ENCODE measurements around the gene TEKT1. TPM values are rescaled to one million over a fixed set of nuclear protein-coding genes. Genes with fewer than 3 reads are reported as not detected.

The TEKT1 gene
- total RNA-seq, 1 donor from 2014 or later: not detected

DNA sequence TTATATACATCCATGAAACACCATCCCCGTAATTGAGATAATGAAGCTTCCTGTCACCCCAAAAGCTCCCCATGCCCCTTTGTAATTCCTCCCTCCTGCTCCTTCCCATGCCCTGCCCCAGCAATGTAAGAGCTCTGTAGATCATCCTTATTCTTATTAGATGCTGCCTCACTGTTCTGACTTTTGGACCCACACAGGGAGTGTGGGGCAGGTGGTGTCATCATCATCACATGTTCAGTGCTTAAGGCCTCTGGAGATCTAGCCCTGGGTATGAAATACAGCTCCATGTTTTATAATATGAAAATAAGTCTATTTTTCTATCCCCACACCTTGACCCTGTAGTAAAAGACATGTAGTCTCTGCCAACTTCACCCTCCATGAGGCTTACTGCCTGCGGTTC lies 73.8 kb downstream of the TEKT1 start:
- DNase-seq (ENCODE audit: low spot score): no peak

DNA sequence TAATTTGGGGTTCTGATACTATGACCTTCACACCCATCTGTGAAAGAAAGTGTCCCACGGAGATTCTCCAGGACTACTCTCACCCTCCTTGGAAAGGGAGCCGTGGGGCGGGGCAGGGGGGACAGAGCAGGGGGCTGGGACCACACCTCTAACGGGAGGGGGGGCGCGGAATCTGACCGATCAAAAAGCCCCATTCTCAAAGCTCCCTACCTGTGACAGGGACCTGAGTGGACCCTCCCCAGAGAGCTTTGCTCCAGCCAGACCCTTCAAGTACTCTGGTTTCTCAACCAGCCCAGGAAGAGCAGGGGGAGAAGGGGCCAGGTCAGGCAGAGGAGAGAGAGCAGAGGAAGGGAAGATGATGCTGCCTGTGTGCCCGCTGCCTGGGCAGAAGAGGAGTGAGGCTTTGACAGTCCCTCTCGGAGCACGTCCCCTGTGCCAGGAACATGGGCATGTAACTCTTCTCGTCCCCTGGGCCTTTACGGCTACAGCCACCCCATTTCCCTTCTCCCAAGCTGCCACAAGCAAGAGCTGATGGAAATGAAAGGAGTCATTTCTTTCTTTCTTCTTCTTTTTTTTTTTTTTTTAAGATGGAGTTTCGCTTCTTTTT lies 75.0 kb downstream of the TEKT1 start:
- DNase-seq (ENCODE audit: low spot score): no peak

DNA sequence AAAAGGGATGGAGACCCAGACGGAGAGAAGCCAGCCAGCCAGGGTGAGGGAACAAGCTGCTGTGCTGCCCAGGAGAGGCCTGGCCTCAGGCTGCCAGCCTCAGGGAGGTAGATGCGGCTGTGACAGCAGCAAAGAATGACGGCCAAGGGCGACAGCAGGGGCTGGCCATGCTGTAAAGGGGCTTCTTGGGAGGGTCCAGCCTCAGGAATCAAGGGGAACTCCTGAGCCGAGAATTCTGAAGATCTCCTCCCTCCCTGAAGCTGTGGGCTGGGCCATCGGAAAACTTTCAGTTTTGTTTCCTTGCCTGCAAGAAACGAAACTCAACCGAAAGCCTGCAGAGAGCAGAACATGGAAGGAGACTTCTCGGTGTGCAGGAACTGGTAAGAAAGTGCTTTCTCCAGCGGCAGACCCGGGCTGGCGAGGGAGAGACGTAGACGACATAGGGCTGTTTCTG lies 75.8 kb downstream of the TEKT1 start, which contains the start of gene XAF1:
Gene XAF1, plus strand, starts transcription at position 316 of the 454 bp plus-strand sequence. Its CDS starts 33 bp downstream, at position 349.
- DNase-seq (ENCODE audit: low spot score): peak; percentile 42

DNA sequence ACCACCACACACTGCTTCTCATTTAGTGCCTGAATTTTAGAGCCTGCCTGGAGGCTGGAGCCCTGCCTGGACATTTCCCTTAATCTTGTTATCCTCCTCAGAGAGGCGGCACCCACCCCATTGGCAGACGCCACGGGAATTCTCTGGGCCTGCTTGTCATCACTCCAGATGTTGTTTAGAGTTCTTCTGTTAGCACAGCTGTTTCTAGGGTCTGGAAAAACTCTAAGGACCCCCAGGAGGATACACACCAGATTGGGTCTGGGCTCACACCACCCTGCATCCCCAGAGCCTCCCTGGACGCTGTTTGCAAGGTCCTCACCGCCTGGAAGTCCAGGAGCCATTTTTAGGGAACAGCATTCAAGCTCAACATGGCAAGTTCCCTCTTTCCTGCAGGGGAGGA lies 76.2 kb downstream of the TEKT1 start:
- DNase-seq (ENCODE audit: low spot score): peak; percentile 59

DNA sequence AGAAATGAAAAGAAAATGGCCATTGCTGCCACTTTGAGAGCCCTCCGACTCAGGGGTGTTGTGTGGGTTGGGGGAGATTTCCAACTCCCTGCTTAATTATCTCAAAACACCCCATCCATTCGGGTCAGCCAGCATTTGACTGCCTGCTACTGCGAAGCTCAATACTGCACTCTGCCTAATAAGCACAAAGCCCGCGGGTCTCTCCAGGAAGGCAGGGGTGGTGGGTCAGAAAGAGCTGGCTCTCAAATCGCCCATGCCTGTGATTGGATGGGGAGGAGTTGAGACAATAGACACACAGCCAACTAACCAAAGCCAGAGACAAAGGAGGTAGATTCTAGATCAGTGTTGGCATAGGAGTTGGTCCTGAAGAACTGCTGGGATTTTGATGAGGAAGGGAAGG lies 78.0 kb downstream of the TEKT1 start:
- no peak for DNase-seq (ENCODE audit: low spot score)

DNA sequence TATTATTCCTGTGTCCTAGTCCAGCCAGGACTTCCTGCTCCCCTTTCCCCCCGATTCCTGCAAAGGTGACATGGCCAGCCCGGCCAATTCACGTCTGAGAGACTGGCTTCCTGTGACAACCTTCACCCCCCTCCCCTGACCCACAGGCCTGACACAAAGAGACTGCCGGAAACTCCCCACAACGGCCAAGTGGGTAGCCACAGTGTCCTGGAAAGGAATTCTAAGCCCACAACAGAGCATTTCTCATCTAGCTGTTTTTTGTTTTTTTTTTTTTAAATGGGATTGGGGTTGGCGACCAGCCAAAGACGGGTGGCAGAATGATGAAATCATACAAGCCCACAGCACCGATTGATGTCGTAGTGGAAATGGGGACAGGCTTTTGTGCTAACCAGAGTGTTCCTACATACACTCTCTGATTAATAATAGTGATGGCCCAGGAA lies 78.5 kb downstream of the TEKT1 start:
- DNase-seq (ENCODE audit: low spot score): peak; percentile 40

DNA sequence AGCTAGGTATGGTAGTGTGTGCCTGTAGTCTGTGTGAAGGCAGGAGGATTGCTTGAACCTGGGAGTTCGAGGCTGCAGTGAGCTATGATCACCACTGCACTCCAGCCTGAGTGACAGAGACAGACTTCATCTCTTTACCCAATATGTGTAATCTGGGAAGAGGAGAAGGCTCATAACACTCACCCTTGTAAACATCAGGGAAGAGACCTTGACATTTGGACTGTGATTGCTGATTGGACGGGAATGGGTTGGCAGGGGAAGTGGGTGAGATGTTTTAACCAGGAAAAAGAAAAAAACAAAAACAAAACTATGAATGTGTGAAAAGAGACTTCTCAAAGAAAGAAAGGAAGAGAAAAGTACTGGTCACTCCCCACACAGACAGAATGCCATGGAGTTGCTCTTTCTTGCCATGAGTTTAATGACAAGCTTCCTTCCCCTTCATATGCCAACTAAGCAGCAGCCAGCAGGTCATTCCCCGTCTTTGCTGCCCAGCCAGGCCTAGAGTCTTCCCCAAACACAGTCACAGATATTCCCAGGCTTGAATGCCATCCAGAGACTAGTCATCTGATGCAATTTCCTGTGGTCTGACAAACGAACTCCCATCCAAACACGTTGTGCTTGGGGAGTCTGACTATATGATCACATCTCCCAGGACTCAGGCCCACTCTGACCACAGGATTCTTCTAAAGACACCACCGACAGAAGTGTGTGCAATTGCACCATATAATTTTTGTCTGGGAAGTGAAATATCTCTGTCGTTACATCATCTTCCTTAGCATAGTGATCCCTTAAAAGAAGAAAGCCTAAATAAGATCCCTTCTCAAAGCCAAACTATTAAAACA lies 79.2 kb downstream of the TEKT1 start:
- DNase-seq (ENCODE audit: low spot score): peak; percentile 65

DNA sequence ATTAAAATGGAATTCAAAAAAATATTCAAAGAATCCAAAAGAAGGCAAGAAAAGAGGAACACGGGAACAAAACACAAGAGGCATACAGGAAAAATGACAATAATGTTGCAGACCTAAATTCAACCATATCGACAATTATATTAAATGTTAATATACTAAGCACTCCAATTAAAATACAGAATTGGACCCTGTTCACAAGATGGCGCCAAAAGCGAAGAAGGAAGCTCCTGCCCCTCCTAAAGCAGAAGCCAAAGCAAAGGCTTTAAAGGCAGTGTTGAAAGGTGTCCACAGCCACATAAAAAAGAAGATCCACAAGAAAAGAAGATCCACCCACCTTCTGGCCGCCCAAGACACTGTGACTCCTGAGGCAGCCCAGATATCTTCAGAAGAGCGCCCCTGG lies 82.0 kb downstream of the TEKT1 start:
- DNase-seq (ENCODE audit: low spot score): no peak

DNA sequence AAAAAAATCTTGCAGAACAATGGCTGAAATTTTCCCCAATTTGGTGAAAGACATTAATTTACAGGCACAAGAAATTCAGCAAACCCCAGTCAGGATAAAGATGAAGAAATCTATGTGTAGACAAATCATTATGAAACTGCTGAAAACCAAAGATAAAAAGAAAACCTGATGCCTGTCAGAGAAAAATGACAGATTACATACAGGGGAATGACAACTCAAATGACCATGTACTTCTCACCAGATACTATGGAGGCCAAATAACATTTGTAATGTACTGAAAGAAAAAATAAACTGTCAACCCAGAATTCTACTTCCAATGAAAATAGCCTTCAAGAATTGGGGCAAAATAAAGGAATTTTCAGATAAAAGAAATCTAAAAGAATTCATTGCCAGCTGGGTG lies 82.9 kb downstream of the TEKT1 start:
- no peak for DNase-seq (ENCODE audit: low spot score)

Other genes with a start within 250 kb of the TEKT1 start
- 21.4 TPM for gene KIAA0753, start 191.0 kb downstream of the TEKT1 start, total RNA-seq
- gene TXNDC17, start 190.7 kb downstream of the TEKT1 start, total RNA-seq: 101 TPM
- gene MED31, start 180.1 kb downstream of the TEKT1 start, total RNA-seq: 16.9 TPM
- 3.3 TPM for gene C17orf100, start 180.0 kb downstream of the TEKT1 start, total RNA-seq
- gene SLC13A5, start 118.4 kb downstream of the TEKT1 start, total RNA-seq: 0.52 TPM
- 54.4 TPM for gene XAF1, start 75.7 kb downstream of the TEKT1 start, total RNA-seq
- 0.23 TPM for gene FBXO39, start 55.5 kb downstream of the TEKT1 start, total RNA-seq
- not detected for gene ALOX12, start 164.3 kb upstream of the TEKT1 start, total RNA-seq
- 228 TPM for gene RNASEK, start 180.9 kb upstream of the TEKT1 start, total RNA-seq
- gene BCL6B, start 191.3 kb upstream of the TEKT1 start, total RNA-seq: 6.2 TPM
- 44.4 TPM for gene SLC16A13, start 204.3 kb upstream of the TEKT1 start, total RNA-seq
- 4.5 TPM for gene SLC16A11, start 212.4 kb upstream of the TEKT1 start, total RNA-seq
- gene CLEC10A, start 248.5 kb upstream of the TEKT1 start, total RNA-seq: 8.3 TPM

Data from mucosa of gallbladder (tissue), 1 donor.